Mononuclear cell (primary cell): ENCODE measurements around the gene UGT1A7. TPM values are rescaled to one million over a fixed set of nuclear protein-coding genes. Genes with fewer than 3 reads are reported as not detected.
"Not testable (repeated sequence)": the region's sequence is repeated elsewhere in the genome, so short reads cannot be mapped to it uniquely, and the experiment has no call there.

Experiments used
- H3K27me3 ChIP-seq: 2 replicates; pipeline ENCODE4 v1.6.0; 2011; ENCODE audit warnings: low read length, control low read depth; ENCODE audit not compliant: insufficient read depth
- H3K4me1 ChIP-seq: 2 replicates; pipeline ENCODE4 v1.5.1; 2011; ENCODE audit warnings: mild to moderate bottlenecking, low read length, control low read depth; ENCODE audit not compliant: insufficient read depth
- H3K4me3 ChIP-seq: 2 replicates; pipeline ENCODE4 v1.5.1; 2011; ENCODE audit warnings: mild to moderate bottlenecking, low read length, moderate library complexity
- H3K9me3 ChIP-seq: 2 replicates; pipeline ENCODE4 v1.5.1; 2011; ENCODE audit warnings: low read depth, mild to moderate bottlenecking, control low read depth, low read length
- total RNA-seq: library from RNA; depleted of rRNA; stranded (reverse); fragments of >200 nt; gene quantifications from one replicate; pipeline ENCODE4 v1.2.3, GENCODE V29; 2012

UGT1A7 gene
- not detected for total RNA-seq

DNA sequence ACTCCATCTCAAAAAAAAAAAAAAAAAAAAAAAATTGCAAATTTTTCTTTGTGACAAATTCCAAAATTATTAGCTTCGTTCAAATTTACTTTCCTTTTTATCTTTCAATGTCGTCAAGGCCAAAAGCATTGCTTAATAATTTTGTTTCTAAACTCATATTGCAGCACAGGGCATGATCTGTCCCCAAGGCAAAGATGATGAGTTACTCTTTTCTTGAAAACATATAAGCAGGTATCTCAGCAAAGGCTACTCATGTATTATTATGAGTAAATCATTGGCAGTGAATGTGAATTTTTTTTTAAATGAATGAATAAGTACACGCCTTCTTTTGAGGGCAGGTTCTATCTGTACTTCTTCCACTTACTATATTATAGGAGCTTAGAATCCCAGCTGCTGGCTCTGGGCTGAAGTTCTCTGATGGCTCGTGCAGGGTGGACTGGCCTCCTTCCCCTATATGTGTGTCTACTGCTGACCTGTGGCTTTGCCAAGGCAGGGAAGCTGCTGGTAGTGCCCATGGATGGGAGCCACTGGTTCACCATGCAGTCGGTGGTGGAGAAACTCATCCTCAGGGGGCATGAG is at the start of gene UGT1A7:
TSS of gene UGT1A7 (plus strand) at position 381 of the 579 bp plus-strand sequence. CDS start at position 418, 37 bp downstream.
- no peaks in the 10 kb centered on the region for H3K4me1 ChIP-seq
- H3K4me3 ChIP-seq, result no peak within 1 kb of the TSS
- H3K9me3 ChIP-seq, result no peaks in the 10 kb centered on the region
- H3K27me3 ChIP-seq, result no peaks in the 10 kb centered on the region

DNA sequence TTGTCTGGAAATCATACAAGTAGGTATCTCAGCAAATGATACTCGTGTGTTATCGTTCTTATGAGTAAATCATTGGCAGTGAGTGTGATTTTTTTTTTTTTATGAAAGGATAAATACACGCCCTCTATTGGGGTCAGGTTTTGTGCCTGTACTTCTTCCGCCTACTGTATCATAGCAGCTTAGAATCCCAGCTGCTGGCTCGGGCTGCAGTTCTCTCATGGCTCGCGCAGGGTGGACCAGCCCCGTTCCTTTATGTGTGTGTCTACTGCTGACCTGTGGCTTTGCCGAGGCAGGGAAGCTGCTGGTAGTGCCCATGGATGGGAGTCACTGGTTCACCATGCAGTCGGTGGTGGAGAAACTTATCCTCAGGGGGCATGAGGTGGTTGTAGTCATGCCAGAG is 45.4 kb upstream of the UGT1A7 start, which contains the start of gene UGT1A10:
TSS of gene UGT1A10 (plus strand) at position 143 of the 400 bp plus-strand sequence. CDS start at position 218, 75 bp downstream.
- H3K9me3 ChIP-seq, H3K27me3 ChIP-seq, H3K4me3 ChIP-seq, H3K4me1 ChIP-seq: not testable (repeated sequence)

DNA sequence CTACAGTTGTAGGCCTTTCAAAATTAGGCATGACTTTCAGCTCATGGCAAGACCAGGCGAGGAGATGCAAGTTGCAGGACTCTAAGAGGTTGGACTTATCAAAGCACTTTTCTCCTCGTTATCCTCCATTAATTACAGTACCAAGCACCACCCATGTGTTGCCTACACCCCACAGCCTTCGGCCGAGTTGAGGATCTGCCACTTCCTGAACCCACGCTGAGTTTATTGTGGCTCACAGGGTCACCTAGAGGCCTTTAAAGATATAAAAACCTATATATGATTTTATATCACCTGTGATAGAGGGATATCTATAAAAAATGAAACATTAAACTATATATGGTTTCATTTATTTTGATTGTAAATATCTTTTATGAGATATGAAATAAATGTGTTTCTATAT is 42.9 kb upstream of the UGT1A7 start:
- Histone ChIP-seq H3K4me3 (no peak overlapping the region), H3K4me1 (no peaks in the 10 kb centered on the region), H3K9me3 (no peaks in the 10 kb centered on the region), H3K27me3 (no peaks in the 10 kb centered on the region)

DNA sequence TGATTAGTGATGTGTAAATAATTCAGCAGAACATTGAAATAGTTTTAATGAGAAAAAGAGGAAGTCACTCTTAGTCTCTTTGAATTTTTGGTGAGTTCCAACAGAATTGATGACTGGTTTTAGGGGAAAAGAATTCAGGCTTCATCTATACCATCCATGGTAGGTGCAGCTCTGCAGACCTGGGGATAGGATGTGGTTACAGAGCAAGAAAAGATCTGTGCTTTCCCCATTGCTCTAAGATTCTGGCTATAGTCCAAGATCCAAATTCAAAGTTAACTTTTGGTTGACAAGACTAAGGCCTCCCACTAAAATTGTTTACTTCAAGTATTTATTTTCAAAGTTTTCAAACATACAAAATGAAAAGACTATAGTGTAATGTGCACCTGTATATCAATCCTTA is 41.8 kb upstream of the UGT1A7 start:
- no peaks in the 10 kb centered on the region for H3K27me3 ChIP-seq
- H3K4me1 ChIP-seq, result no peaks in the 10 kb centered on the region
- H3K4me3 ChIP-seq, result no peak overlapping the region
- H3K9me3 ChIP-seq, result no peaks in the 10 kb centered on the region

DNA sequence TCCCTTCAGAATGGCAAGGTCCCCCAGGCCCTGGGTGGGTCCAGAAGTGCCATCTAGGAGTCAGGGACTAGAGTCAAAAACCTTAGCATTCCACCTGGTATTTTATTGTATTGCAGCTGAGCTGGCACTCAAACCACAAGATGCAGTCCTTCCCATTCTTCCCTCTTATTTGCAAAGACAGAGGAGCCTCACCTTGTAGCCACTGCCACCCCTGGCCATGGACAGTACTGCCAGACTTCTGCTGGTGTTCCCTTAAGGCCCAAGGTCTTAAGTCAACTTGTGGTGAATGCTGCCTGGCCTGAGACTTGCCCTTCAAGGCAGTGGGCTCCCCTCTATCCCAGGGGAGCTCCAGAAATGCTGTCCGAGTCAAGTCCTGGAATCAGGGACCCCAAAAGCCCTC is 38.6 kb upstream of the UGT1A7 start:
- Histone ChIP-seq H3K4me3 (no peak overlapping the region), H3K9me3 (no peaks in the 10 kb centered on the region), H3K4me1 (no peaks in the 10 kb centered on the region), H3K27me3 (no peaks in the 10 kb centered on the region)

DNA sequence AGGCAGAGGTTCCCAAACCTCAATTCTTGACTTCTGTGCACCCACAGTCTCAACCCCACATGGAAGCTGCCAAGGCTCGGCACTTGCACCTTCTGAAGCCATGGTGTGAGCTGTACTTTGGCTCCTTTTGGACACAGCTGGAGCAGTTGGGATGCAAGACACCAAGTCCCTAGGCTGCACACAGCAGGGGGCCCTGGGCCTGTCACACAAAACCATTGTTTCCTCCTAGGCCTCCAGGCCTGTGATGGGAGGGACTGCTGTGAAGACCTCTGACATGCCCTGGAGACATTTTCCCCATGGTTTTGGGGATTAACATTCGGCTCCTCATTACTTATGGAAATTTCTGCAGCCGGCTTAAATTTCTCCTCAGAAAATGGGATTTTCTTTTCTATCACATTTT is 35.7 kb upstream of the UGT1A7 start:
- H3K4me3 ChIP-seq, H3K9me3 ChIP-seq, H3K27me3 ChIP-seq, H3K4me1 ChIP-seq: not testable (repeated sequence)

DNA sequence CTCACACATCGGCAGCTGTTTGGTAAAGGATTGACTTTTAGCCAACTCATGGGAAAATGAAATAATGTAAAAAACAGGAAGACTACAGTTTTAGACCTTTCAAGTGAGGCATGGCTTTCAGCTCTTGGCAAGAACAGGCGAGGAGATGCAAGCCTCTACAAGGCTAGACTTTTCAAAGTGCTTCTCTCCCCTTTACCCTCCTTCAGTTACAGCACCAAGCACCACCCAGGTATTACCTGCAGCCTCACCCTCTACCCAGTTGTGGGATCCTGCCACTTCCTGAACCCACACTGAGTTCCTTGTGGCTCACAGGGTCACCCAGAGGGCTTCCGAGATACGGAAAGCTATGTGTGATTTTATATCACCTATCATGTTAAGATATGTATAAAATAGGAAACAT is 30.7 kb upstream of the UGT1A7 start:
- no peak overlapping the region for H3K4me3 ChIP-seq
- H3K27me3 ChIP-seq, result peaks cover 6% of the 10 kb centered on the region
- H3K4me1 ChIP-seq, result no peaks in the 10 kb centered on the region
- no peaks in the 10 kb centered on the region for H3K9me3 ChIP-seq

DNA sequence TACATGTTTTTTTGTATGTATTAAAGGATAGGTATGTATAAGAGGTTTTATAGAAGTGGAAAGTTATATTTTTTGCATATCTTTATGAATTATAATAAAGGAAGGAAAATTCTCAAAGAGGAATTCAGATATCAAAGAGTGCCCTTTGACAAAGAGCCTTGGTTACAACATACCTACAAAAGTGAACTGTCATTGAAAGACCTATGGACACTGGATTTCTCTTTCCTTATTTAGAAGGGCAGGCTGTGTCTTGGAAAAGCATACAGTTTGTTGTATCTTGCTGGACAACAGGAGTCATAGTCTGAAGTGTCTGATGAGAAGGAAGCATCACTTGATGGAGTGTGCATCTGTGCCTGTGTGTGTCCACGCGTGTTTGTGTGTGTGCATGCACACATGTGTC is 30.3 kb upstream of the UGT1A7 start:
- H3K4me3 ChIP-seq, result no peak overlapping the region
- H3K27me3 ChIP-seq, result peaks cover 6% of the 10 kb centered on the region
- no peaks in the 10 kb centered on the region for H3K9me3 ChIP-seq
- H3K4me1 ChIP-seq, result no peaks in the 10 kb centered on the region

DNA sequence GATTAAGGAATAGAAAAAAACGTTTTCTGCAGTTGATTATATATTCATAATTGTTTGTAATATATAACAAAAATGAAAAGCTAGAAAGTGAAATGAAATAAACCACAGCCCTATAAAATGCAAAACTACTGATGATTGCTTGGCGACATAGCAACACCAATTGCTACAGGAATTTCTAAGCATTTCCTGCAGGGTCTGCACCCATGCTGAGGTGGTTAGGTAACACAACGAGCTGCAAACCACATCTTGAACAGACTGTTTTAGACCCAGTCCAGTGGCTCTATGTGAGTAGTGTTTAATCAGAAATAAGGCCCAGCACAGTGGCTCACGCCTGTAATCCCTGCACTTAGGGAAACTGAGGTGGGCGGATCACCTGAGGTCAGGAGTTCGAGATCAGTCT is 27.2 kb upstream of the UGT1A7 start:
- no peaks in the 10 kb centered on the region for H3K9me3 ChIP-seq
- no peak overlapping the region for H3K4me3 ChIP-seq
- H3K4me1 ChIP-seq, result no peaks in the 10 kb centered on the region
- peaks cover 6% of the 10 kb centered on the region for H3K27me3 ChIP-seq

DNA sequence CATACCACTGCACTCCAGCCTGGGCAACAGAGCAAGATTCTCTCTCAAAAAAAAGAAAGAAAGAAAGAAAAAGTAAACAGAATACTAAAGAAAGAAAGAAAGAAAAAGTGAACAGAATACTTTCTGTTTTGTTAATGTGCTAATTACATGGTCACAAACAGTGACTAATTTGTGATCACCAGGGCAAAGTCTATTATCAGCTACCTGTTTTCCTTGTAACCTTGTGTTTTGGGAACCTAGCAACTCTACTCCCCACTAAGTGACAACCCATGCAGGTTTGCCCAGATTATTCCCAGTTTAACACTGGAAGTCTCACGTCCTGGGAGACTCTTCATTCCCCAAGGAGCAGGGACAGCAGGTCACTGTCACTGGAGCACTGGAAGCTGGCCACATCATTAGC is 26.7 kb upstream of the UGT1A7 start:
- peaks cover 6% of the 10 kb centered on the region for H3K27me3 ChIP-seq
- H3K4me3 ChIP-seq, result no peak overlapping the region
- no peaks in the 10 kb centered on the region for H3K4me1 ChIP-seq
- no peaks in the 10 kb centered on the region for H3K9me3 ChIP-seq

DNA sequence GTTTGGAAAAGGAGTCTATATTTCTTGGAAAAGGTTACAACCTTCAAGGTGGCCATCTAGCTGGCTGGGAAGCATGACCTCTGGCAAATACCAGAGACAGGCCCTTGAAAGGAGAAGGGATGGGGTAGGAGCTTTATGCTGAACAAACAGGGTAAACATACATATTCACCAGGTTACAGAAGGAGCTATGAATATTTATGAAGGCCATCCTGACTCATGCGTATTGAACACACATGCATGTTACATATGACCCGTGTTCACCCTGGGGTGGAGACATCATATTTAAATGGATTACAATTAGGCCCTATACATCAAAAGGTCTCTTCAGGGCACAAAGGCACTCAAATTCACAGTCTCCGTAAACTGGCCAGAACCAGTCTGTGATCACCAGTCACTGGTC is 25.8 kb upstream of the UGT1A7 start:
- not testable (repeated sequence) for H3K27me3 ChIP-seq, H3K4me1 ChIP-seq, H3K9me3 ChIP-seq, H3K4me3 ChIP-seq

DNA sequence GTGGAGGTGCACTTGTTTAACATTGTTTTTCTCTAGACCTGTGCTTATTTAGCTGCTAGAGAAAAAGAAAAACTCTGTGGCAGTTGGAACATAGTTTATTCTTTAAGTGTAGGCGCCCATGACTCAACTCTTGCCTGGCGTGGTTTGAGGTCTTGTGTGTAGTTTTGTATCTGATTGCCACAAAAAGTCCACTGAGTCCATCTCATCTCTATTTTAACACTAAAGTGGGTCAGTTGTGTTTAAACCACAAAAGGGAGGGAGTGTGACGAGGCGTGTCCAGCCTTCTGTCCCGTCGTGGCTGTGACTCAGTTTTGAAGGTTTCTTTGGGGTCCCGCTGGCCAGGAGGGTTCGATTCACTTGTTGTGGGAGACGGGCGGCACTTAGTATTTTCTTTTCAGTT is 25.3 kb upstream of the UGT1A7 start:
- H3K4me3 ChIP-seq, result no peak overlapping the region

DNA sequence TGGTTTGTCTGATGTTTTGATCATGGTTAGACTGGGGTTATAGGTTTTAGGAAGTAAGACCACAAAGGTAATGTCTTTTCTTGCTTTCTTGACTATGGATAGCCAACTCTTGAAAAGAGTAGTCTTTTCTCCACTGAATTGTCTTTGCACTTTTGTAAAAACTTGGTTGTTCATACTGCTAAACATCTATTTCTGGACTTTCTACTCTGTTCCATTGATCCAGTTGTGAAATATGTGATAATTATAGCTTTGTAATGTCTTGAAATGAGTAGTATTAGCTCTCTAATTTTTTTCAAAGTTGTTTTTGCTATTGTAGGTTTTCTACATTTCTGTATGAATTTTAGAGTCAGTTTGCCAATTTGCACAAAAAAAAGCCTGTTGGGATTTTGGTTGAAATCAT is 23.1 kb upstream of the UGT1A7 start:
- Histone ChIP-seq H3K4me3 (no peak overlapping the region), H3K9me3 (no peaks in the 10 kb centered on the region), H3K27me3 (peaks cover 2% of the 10 kb centered on the region), H3K4me1 (no peaks in the 10 kb centered on the region)

More for the DNA sequence above, 25.3 kb upstream of the UGT1A7 start:
- Histone ChIP-seq H3K4me1 (no peaks in the 10 kb centered on the region), H3K9me3 (no peaks in the 10 kb centered on the region), H3K27me3 (peaks cover 3% of the 10 kb centered on the region)

DNA sequence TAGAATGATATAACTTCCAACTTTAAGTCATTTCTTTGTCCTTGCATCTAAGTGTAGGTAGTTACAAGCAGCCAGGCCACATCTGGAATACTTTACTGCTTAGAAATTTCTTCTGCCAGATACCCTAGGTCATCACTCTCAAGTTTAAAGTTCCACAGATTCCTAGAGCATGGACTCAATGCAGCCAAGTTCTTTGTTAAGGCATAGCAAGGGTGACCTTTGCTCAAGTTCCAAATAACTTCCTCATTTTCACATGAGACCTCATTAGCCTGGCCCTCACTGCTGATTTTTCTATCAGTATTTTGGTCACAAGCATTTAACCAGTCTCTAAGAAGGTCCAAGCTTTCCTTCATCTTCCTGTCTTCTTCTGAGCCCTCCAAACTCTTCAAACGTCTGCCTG is 17.8 kb upstream of the UGT1A7 start:
- no peaks in the 10 kb centered on the region for H3K9me3 ChIP-seq
- H3K4me1 ChIP-seq, result no peaks in the 10 kb centered on the region
- H3K27me3 ChIP-seq, result peaks cover 2% of the 10 kb centered on the region
- no peak overlapping the region for H3K4me3 ChIP-seq

DNA sequence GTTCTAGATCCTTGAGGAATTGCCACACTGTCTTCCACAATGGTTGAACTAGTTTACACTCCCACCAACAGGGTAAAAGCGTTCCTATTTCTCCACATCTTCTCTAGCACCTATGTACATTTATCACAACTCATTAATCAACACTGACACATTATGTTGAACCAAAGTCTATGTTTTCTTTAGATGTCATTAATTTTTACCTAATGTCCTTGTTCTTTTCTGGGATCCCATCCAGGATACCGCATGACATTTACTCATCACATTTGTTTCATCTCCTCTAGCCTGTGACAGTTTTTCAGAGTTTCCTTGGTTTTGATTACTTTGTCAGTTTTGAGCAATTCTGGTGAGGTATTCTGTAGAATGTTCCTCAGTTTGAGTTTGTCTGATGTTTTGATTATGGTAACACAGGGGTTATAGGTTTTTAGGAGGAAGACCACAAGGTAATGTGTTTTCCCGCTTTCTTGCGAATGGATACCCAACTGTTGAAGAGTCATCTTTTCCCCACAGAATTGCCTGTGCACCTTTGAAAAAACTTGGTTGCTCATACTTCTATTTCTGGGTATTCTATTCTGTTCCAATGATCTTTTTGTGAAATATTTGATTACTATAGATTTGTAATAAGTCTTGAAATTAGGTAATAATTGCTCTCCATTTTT is 13.0 kb upstream of the UGT1A7 start:
- no peaks in the 10 kb centered on the region for H3K9me3 ChIP-seq
- H3K27me3 ChIP-seq, result peaks cover 2% of the 10 kb centered on the region
- H3K4me1 ChIP-seq, result no peaks in the 10 kb centered on the region
- no peak overlapping the region for H3K4me3 ChIP-seq
